ENCODE measurements around the gene KPNB1. TPM values are rescaled to one million over a fixed set of nuclear protein-coding genes. Genes with fewer than 3 reads are reported as not detected.
A peak's percentile ranks its signal among the peaks of the same experiment; 100 is the strongest.

Gene KPNB1
- polyA plus RNA-seq, 10 donors: 135 to 209 (median 166) TPM

DNA sequence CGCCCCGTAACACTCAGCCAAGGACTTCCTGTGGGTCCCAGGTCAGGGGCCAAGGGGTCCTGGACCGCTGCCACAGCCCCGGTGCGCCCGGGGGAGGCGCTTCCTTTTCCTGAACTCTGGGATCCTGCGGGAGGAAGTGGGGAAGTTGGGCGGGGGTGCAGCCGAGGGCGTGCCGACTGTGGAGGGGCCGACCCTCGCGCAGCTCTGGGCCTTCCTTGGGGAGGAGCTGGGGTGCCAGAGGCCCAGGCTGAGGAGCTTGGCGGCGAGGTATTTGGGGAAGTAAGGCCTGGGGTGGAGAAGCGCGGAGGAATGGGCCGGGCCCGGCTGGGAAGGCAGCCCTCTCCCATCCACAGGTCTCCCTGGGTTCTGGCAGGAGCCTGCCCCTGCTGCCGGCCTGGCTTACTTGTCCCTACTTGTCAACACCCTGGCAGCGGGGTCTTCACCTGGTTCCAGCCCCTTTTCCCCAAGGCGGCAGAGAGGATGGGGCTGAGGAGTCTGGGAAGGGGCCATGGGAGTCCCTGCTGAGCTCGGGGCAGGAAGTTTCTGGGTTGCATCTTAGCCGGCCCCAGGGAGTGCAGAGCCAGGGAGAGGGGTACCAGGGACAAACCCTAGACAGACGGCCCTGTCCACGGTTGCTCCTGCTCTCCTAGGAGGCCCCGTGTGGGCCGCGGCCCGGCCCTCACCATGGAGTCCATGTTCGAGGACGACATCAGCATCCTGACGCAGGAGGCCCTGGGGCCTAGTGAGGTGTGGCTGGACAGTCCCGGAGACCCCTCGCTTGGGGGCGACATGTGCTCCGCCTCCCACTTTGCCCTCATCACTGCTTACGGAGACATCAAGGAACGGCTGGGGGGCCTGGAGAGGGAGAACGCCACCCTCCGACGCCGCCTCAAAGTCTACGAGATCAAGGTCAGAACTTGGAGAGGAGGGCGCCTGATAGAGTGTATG lies 46.0 kb downstream of the KPNB1 start:
- DNase-seq: peak; percentile 12 to 72 (median 46)

- DNase-seq: no peak
Observed at GRCh38 chr17:47696717-47697642, 47.3 kb downstream of the KPNB1 start.

DNA sequence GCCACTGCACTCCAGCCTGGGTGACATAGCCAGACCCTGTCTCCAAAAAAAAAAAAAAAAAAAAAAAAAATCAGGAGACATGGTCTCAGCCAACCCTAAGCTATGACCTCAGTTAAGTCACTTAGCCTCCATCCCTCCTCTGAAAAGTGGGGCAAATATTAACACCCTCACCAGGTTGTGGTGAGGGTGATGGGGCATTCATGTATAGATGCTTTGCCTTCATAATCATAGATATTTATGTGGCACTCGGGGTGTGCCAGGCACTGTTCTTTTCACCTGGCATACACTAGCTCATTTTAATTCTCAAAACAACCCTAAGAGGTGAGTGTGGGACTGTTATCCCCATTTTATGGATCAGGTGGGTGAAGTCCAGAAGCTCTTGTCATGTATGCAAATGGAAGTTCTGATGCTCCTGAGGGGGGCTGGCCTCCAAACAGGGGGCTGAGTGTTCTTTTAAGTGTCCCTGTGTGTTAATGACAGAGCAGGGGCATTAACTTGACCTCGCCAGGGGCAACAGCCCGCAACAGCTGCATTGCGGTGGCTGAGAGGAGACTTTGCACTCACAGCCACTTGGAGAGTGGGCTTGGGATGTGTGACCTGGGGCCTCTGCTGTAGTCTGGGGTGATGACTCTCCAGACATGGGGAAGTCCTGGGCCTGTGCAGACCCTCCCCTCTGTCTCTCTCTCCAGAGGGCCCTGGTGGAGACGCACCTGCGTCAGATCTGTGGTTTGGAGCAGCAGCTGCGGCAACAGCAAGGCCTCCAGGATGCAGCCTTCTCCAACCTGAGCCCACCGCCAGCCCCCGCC lies 48.4 kb downstream of the KPNB1 start:
- DNase-seq: no peak

DNA sequence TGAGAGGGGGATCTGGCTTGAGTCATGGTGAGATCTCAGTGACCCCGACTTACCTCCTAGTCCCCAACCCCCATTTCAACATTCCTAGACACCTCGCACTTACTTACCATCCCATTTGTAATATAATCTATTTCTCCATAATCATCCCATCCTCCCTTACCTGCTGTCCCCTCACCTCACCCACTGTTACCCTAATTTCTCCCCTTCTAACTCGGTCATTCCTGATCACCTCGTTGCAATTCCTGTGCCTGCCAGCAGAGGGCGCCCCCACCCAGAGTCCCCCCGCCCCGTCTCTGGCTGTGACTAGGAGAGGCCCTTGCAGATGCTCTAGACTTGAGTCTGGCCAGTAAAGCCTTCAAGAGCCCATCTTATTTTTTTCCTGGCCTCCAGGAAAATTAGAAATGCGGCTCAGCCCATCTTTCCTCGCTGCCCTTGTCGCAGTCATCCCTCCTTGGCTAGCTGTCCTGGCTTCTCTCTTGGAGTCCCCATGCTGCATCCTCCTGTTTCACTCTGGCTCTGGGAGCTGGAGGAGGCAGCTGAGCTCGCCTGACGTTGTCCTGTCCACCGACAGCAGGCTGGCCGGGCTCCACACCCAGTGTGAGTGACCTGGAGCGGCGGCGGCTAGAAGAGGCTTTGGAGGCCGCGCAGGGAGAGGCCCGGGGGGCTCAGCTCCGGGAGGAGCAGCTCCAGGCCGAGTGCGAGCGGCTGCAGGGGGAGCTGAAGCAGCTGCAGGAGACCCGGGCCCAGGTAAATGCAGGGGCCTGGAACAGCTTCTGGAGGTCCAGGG lies 49.2 kb downstream of the KPNB1 start:
- DNase-seq: peak; percentile 33 to 57 (median 37)

- DNase-seq: no peak
Observed at GRCh38 chr17:47699536-47699840, 49.8 kb downstream of the KPNB1 start.

GRCh38 chr17:47700471-47701449 lies 51.0 kb downstream of the KPNB1 start:
- no peak for DNase-seq

DNA sequence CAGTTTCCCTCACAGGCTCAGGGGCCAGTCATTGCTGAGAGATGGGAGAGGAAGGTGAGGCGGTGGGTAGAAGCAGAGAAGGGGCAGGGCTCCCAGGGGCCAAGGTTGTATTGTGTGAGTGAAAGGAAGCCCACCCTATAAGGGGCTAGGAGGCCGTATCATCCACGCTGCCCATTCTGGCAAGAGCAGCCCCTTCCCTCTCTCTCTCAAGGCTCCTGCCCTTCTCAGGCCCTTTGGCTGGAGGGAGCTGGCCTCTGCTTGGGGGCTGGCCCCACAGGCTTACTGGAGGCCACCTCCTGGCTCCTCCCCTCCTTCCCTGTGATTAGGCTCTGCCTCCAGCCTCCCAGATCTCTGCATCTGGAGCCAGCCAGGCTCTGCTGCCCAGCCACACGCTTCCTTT lies 51.9 kb downstream of the KPNB1 start:
- DNase-seq: peak in 1 of 3 donors; percentile 61

DNA sequence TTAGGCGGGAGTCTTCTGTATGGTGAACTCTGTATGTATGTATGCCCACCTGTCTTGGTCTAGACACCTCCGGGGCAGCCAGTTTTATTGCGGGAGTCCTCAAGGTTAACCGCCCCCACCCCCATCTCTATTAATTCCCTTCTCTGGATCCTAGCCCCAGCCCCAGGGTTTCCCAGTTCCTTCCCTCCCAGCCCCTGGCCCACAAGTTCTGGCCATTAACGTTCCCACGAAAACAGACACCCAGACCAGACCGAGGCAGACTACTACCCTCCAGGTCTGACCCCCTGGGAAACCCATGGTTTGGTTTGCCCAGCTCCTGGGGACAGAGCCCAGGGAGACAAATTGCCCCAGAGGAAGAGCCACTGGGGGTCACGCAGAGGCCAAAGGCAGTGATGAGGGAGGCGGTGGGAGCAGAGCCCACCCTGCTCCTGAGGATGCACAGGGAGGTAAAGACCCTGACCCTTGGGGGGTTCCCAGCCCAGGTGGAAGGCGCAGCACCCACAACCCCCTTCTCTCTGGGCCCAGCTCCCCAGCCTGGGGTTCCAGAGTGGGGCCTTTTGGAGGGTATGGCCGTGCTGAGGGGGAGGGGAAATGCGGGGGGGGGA lies 52.8 kb downstream of the KPNB1 start:
- no peak for DNase-seq

DNA sequence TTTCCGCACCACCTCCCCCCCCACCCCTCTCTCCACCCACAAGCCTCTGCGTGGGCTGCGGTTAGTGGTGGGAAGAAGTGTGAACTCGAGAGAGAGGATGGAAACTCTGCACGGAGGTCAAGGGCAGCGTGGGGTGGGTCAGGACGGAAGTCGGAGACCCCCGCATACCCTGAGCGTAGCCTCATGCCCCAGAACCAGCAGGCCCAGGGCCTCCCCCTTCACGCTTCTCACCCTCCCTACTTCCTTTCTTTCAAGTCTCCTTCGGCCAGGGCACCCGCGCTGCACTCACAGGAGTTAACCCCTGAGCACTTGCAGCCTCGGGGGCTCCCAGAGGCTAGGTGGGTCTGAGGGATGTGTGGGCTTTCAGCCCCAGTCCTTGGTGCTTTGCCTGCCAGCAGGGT lies 53.5 kb downstream of the KPNB1 start:
- no peak for DNase-seq

DNA sequence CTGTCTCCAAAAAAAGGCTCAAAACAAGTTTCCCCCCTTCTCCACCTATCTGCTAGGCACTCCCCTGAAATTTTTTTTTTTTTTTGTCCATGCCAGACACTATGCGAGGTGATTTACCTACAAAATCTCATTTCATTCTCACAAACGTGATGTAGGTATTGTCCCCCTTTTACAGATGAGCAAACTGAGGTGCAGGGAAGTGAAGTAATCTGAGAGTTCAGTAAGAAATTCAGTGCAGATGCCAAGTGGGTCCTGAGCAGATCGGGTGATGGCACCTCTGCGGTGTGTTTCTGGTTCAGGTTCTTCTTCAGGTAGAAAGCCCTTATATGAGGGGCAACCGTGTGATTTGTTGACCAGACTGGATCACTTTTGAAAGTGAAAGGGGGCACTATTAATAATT lies 54.0 kb downstream of the KPNB1 start:
- no peak for DNase-seq

DNA sequence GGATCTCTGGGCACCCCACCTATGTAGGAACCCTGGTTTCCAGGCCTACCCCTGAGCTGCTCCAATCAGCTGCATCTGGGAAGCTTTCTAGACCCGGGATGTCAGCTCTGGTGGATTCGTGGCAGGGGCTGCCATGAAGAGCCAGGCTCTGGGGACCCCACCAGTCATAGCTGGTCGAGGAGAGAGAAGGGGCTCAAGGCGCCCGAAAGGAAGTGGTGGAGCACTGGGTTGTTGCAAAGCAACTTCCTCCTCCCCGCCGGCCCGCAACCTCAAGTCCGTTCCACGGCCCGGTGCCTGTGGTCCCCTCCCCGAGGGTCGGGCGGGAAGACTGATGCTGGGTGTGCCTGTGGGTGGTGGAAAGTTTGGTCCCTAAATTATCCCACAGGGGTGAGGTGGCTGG lies 54.4 kb downstream of the KPNB1 start:
- no peak for DNase-seq

GRCh38 chr17:47704736-47705135 lies 55.0 kb downstream of the KPNB1 start:
- no peak for DNase-seq

GRCh38 chr17:47705536-47706530 lies 56.1 kb downstream of the KPNB1 start:
- DNase-seq: no peak

DNA sequence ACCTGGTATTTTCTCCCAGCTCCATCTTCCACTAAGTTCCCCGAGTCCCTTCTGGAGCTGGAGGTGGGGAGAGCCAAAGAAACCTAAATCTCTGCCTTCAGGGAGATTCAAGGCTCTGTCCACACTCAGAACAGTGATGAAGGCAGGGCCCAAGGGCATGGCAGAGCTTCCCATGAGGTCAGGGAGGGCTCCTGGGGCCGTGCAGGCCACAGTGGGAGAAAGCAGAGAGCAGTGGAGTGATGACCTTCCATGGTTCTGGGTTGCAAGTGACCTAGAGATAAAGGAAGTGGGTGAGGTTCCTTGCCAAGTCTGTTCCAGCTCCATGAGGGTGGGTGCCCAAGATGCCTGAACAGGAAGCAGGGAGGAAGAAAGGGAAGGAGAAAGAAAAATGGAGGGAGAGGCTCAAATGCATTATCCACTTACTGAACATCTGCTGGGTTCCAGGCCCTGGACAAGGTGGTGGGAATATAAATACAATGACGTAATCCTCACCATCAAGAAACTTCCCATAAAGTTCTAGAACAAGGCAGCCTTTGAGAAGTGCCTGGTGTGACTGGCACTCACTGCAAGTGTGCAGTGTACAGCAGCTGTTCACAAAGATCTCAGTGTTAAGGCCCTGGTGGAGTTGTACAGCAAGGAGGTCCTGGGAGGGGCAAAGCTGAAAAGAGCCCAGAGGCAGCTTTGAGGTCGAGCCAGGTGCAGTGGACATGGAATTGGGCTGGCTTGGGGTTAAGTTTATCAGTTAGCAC lies 57.5 kb downstream of the KPNB1 start:
- peak in 2 of 3 donors; percentile 17 to 36 for DNase-seq

- no peak for DNase-seq
Observed at GRCh38 chr17:47707884-47708283, 58.2 kb downstream of the KPNB1 start.

- no peak for DNase-seq
Observed at GRCh38 chr17:47708312-47708863, 58.7 kb downstream of the KPNB1 start.
